CD4-positive, alpha-beta memory T cell (primary cell): ENCODE data around the gene MRNIP. TPM values are rescaled to one million over a fixed set of nuclear protein-coding genes. Genes with fewer than 3 reads are reported as not detected.

Experiments used
- CTCF ChIA-PET: fragments of 350-600 bp; sonication (Branson Sonifier 250); formaldehyde crosslinking; loops from one replicate; lab custom pipeline; 2021; ENCODE audit warnings: inconsistent platforms; ENCODE audit not compliant: partially characterized antibody; lab: Charles Lee
- POLR2A ChIA-PET: fragments of 350-600 bp; sonication (Branson Sonifier 250); formaldehyde crosslinking; loops from one replicate; lab custom pipeline; 2021; ENCODE audit not compliant: partially characterized antibody; lab: Charles Lee
- DNase-seq, 5 donors: peaks; one replicate each; pipeline versions ENCODE4 v3.0.0 to v3.0.0-alpha.2; 2020 to 2022; ENCODE audit warnings: mixed read lengths in 1 of 5
- H3K27ac ChIP-seq: one replicate; pipeline ENCODE4 v1.7.0; 2013; ENCODE audit warnings: low read depth, low read length
- H3K27me3 ChIP-seq: 2 replicates; pipeline ENCODE4 v1.7.0; 2013; ENCODE audit warnings: mild to moderate bottlenecking, low read length, moderate library complexity; ENCODE audit not compliant: insufficient read depth
- H3K36me3 ChIP-seq: 2 replicates; pipeline ENCODE4 v1.7.0; 2013; ENCODE audit warnings: mild to moderate bottlenecking, low read length, moderate library complexity; ENCODE audit not compliant: insufficient read depth
- H3K4me1 ChIP-seq: 2 replicates; pipeline ENCODE4 v1.7.0; 2013; ENCODE audit warnings: mild to moderate bottlenecking, low read length, moderate library complexity; ENCODE audit not compliant: insufficient read depth
- H3K4me3 ChIP-seq, 2 donors: one replicate each; pipeline ENCODE4 v1.7.0; 2013; ENCODE audit warnings: low read length in 2 of 2, mild to moderate bottlenecking in 1 of 2
- H3K9me3 ChIP-seq, 2 donors: one replicate each; pipeline ENCODE4 v1.7.0; 2013; ENCODE audit warnings: low read length in 2 of 2, control low read depth in 1 of 2; ENCODE audit not compliant: control insufficient read depth in 1 of 2
- H3K27ac Mint-ChIP-seq, 7 donors: one replicate each; pipeline ENCODE4 v1.8.0; 2020 to 2021; ENCODE audit warnings: mixed read lengths in 7 of 7, mild to moderate bottlenecking in 6 of 7, inconsistent platforms in 3 of 7, moderate library complexity in 3 of 7
- H3K27me3 Mint-ChIP-seq, 2 donors: one replicate each; pipeline ENCODE4 v1.8.0; 2020 to 2021; ENCODE audit warnings: mixed read lengths in 2 of 2
- H3K36me3 Mint-ChIP-seq, 2 donors: one replicate each; pipeline ENCODE4 v1.8.0; 2020 to 2021; ENCODE audit warnings: mixed read lengths in 2 of 2, inconsistent platforms in 1 of 2, mild to moderate bottlenecking in 1 of 2
- H3K4me1 Mint-ChIP-seq, 4 donors: one replicate each; pipeline ENCODE4 v1.8.0; 2020 to 2021; ENCODE audit warnings: mixed read lengths in 4 of 4, mild to moderate bottlenecking in 1 of 4
- H3K4me3 Mint-ChIP-seq, 8 donors: one replicate each; pipeline ENCODE4 v1.8.0; 2020 to 2021; ENCODE audit warnings: mixed read lengths in 8 of 8, mild to moderate bottlenecking in 7 of 8, moderate library complexity in 6 of 8, inconsistent platforms in 3 of 8
- H3K9me3 Mint-ChIP-seq, 8 donors: one replicate each; pipeline ENCODE4 v1.8.0; 2020 to 2021; ENCODE audit warnings: mixed read lengths in 8 of 8, mild to moderate bottlenecking in 5 of 8, inconsistent platforms in 3 of 8, moderate library complexity in 1 of 8
- intact Hi-C: fragments of 100-400 bp; cut with micrococcal nuclease; formaldehyde crosslinking; loops from one replicate; pipeline ENCODE4 v1.15.1; 2023
- polyA plus RNA-seq, 2 donors: library from polyadenylated mRNA; unstranded; fragments of 300-500 nt; fragmentation: Illumina TruSeq; gene quantifications; one replicate each; pipeline ENCODE4 v1.2.3, GENCODE V29; 2021
- total RNA-seq, 2 experiments: library from RNA; stranded (reverse); gene quantifications; one replicate each; pipeline ENCODE4 v1.2.3, GENCODE V29; 2021

MRNIP gene
- total and polyA plus RNA-seq, 4 experiments from 2014 or later: 11.4 to 129 (median 70.9) TPM

GRCh38 chr5:179880848-179881590 lies 22.4 kb upstream of the MRNIP start:
- H3K4me1 ChIP-seq: no peaks in the 10 kb centered on the region
- H3K27ac Mint-ChIP-seq: peak overlapping the region in 3 of 7 donors; percentile 42 to 54 (median 51)
- peaks cover 41 to 48% of the 10 kb centered on the region in 2 donors for H3K36me3 Mint-ChIP-seq
- H3K9me3 Mint-ChIP-seq: peaks cover 0 to 23% (median 16%) of the 10 kb centered on the region in 8 donors
- intact Hi-C loops: no loop called here
- ChIA-PET POLR2A (no interaction called here), CTCF (interaction anchor here (1.4 kb wide), 1 partner anchor 27 kb away, joined by 4 read pairs; the partner anchor contains the start of gene TBC1D9B)
- no peaks in the 10 kb centered on the region for H3K27me3 Mint-ChIP-seq
- DNase-seq: peak in 1 of 5 donors; percentile 24
- no peaks in the 10 kb centered on the region for H3K27me3 ChIP-seq
- no peak overlapping the region for H3K4me3 Mint-ChIP-seq
- no peak overlapping the region for H3K4me3 ChIP-seq
- H3K27ac ChIP-seq: no peak overlapping the region
- H3K9me3 ChIP-seq: peaks cover 0 to 3% of the 10 kb centered on the region in 2 donors
- H3K4me1 Mint-ChIP-seq: peaks cover 0 to 3% (median under 1%) of the 10 kb centered on the region in 4 donors
- peaks cover 23% of the 10 kb centered on the region for H3K36me3 ChIP-seq

- Histone ChIP-seq H3K27ac (no peak overlapping the region), H3K27me3 (no peaks in the 10 kb centered on the region), H3K36me3 (peaks cover 18% of the 10 kb centered on the region), H3K4me3 (no peak overlapping the region), H3K9me3 (peaks cover 0 to 3% of the 10 kb centered on the region in 2 donors), H3K4me1 (no peaks in the 10 kb centered on the region)
- ChIA-PET POLR2A (no interaction called here), CTCF (no interaction called here)
- Mint-ChIP-seq H3K27ac (no peak overlapping the region), H3K36me3 (peaks cover 38 to 48% of the 10 kb centered on the region in 2 donors), H3K9me3 (peaks cover 0 to 23% (median 16%) of the 10 kb centered on the region in 8 donors), H3K27me3 (no peaks in the 10 kb centered on the region), H3K4me3 (no peak overlapping the region), H3K4me1 (peaks cover 0 to 3% (median under 1%) of the 10 kb centered on the region in 4 donors)
- intact Hi-C loops: no loop called here
- DNase-seq: peak in 1 of 5 donors; percentile 9
Observed at GRCh38 chr5:179880066-179880650, 21.5 kb upstream of the MRNIP start.

- Histone ChIP-seq H3K9me3 (peaks cover 0 to 3% of the 10 kb centered on the region in 2 donors), H3K27me3 (no peaks in the 10 kb centered on the region), H3K27ac (no peak overlapping the region), H3K36me3 (peaks cover 14% of the 10 kb centered on the region), H3K4me1 (no peaks in the 10 kb centered on the region), H3K4me3 (no peak overlapping the region)
- peaks cover 0 to 3% (median under 1%) of the 10 kb centered on the region in 4 donors for H3K4me1 Mint-ChIP-seq
- POLR2A ChIA-PET: no interaction called here
- peaks cover 0 to 18% (median 14%) of the 10 kb centered on the region in 8 donors for H3K9me3 Mint-ChIP-seq
- no peak overlapping the region for H3K27ac Mint-ChIP-seq
- CTCF ChIA-PET: no interaction called here
- intact Hi-C loops: no loop called here
- H3K27me3 Mint-ChIP-seq: no peaks in the 10 kb centered on the region
- H3K36me3 Mint-ChIP-seq: peaks cover 33 to 47% of the 10 kb centered on the region in 2 donors
- peak in 1 of 5 donors; percentile 14 for DNase-seq
- H3K4me3 Mint-ChIP-seq: no peak overlapping the region
Observed at GRCh38 chr5:179879690-179880010, 21.0 kb upstream of the MRNIP start.

GRCh38 chr5:179879003-179879689 lies 20.5 kb upstream of the MRNIP start:
- no peak overlapping the region for H3K4me3 ChIP-seq
- H3K36me3 ChIP-seq: peaks cover 9% of the 10 kb centered on the region
- DNase-seq: peak in 1 of 5 donors; percentile 16
- H3K4me1 Mint-ChIP-seq: peaks cover 0 to 3% (median under 1%) of the 10 kb centered on the region in 4 donors
- peaks cover 28 to 44% of the 10 kb centered on the region in 2 donors for H3K36me3 Mint-ChIP-seq
- H3K4me3 Mint-ChIP-seq: no peak overlapping the region
- H3K4me1 ChIP-seq: no peaks in the 10 kb centered on the region
- H3K27me3 ChIP-seq: no peaks in the 10 kb centered on the region
- CTCF ChIA-PET: no interaction called here
- intact Hi-C loops: no loop called here
- peaks cover 0 to 3% of the 10 kb centered on the region in 2 donors for H3K9me3 ChIP-seq
- peaks cover 0 to 15% (median 10%) of the 10 kb centered on the region in 8 donors for H3K9me3 Mint-ChIP-seq
- H3K27me3 Mint-ChIP-seq: no peaks in the 10 kb centered on the region
- no peak overlapping the region for H3K27ac ChIP-seq
- POLR2A ChIA-PET: no interaction called here
- no peak overlapping the region for H3K27ac Mint-ChIP-seq

GRCh38 chr5:179878222-179879002 lies 19.8 kb upstream of the MRNIP start:
- no peak overlapping the region for H3K27ac ChIP-seq
- H3K4me3 ChIP-seq: no peak overlapping the region
- Mint-ChIP-seq H3K9me3 (peaks cover 0 to 10% (median 4%) of the 10 kb centered on the region in 8 donors), H3K4me1 (peaks cover 0 to 3% (median under 1%) of the 10 kb centered on the region in 4 donors), H3K27ac (no peak overlapping the region), H3K36me3 (peaks cover 21 to 41% of the 10 kb centered on the region in 2 donors), H3K27me3 (no peaks in the 10 kb centered on the region), H3K4me3 (no peak overlapping the region)
- no peaks in the 10 kb centered on the region for H3K4me1 ChIP-seq
- ChIA-PET CTCF (no interaction called here), POLR2A (no interaction called here)
- H3K9me3 ChIP-seq: peaks cover 0 to 3% of the 10 kb centered on the region in 2 donors
- H3K27me3 ChIP-seq: no peaks in the 10 kb centered on the region
- peak in 1 of 5 donors; percentile 9 for DNase-seq
- H3K36me3 ChIP-seq: peaks cover 9% of the 10 kb centered on the region
- intact Hi-C loops: no loop called here

- Mint-ChIP-seq H3K9me3 (no peaks in the 10 kb centered on the region), H3K36me3 (peaks cover 13 to 43% of the 10 kb centered on the region in 2 donors), H3K27me3 (no peaks in the 10 kb centered on the region), H3K4me1 (peaks cover 0 to 3% (median under 1%) of the 10 kb centered on the region in 4 donors), H3K27ac (no peak overlapping the region), H3K4me3 (no peak overlapping the region)
- POLR2A ChIA-PET: no interaction called here
- no peak overlapping the region for H3K4me3 ChIP-seq
- no peaks in the 10 kb centered on the region for H3K27me3 ChIP-seq
- CTCF ChIA-PET: interaction anchor here (0.6 to 1.5 kb wide), 2 partner anchors 13 to 14 kb away, joined by 3 to 4 read pairs; no protein-coding TSS in a partner anchor
- intact Hi-C loops: no loop called here
- H3K4me1 ChIP-seq: no peaks in the 10 kb centered on the region
- no peak overlapping the region for H3K27ac ChIP-seq
- DNase-seq: no peak
- no peaks in the 10 kb centered on the region for H3K9me3 ChIP-seq
- H3K36me3 ChIP-seq: peaks cover 18% of the 10 kb centered on the region
Observed at GRCh38 chr5:179876610-179876952, 18.0 kb upstream of the MRNIP start.
